Choroid plexus epithelial cell (primary cell): ENCODE results near the gene PITX1.
"Not testable (repeated sequence)": the region's sequence is repeated elsewhere in the genome, so short reads cannot be mapped to it uniquely, and the experiment has no call there.

ENCODE experiments used
- DNase-seq: peaks from one replicate; pipeline ENCODE4 v3.0.0-alpha.2; 2010; ENCODE audit warnings: low read depth
- H3K4me3 ChIP-seq: 2 replicates; pipeline ENCODE4 v1.5.1; 2011; ENCODE audit warnings: low read depth, mild to moderate bottlenecking, control low read depth, low read length, moderate library complexity
- CTCF ChIP-seq: conservative IDR thresholded peaks from 2 replicates; pipeline ENCODE4 v1.5.1; 2011; ENCODE audit warnings: low read depth, mild to moderate bottlenecking, control low read depth, inconsistent platforms, low read length, moderate library complexity

Gene PITX1

GRCh38 chr5:134995850-134996402, 38.1 kb downstream of the PITX1 start:
- no peak overlapping the region for H3K4me3 ChIP-seq
- no peak for TF ChIP-seq CTCF
- DNase-seq = no peak

- no peak for DNase-seq
- TF ChIP-seq CTCF = no peak
- H3K4me3 ChIP-seq = no peak overlapping the region
Observed at GRCh38 chr5:134994560-134995156, 39.4 kb downstream of the PITX1 start.

DNA sequence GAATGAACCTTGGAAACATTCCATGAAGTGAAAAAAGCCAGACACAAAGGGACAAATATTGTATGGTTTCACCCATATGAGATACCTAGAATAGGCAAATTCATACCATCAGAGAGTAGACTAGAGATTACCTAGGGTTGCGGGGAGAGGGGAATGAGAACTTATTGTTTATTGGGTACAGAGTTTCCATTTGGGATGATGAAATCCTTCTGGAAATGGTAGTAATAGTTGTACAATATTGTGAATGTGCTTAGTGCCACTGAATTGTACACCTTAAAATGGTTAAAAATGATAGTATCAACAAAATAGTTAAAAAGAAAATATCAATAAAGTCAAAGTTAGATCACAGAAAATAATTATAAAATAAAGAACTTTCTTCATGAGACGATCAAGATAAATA, 40.9 kb downstream of the PITX1 start:
- DNase-seq = no peak
- TF ChIP-seq CTCF = no peak
- H3K4me3 ChIP-seq = no peak overlapping the region

DNA sequence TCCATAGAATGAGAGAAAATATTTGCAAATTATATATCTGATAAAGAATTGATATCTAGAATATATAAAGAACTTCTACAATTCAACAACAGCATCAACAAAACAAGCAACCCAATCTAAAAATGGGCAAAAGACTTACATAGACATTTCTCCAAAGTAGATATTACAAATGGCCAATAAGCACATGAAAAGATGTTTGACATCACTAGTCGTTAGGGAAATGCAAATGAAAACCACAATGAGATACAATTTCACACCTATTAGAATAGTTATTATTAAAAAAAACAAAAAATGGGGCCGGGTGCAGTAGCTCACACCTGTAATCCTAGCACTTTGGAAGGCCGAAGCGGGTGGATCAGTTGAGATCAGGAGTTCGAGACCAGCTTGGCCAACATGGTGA, 41.9 kb downstream of the PITX1 start:
- TF ChIP-seq CTCF = no peak
- H3K4me3 ChIP-seq = no peak overlapping the region
- DNase-seq = peak; percentile 8

DNA sequence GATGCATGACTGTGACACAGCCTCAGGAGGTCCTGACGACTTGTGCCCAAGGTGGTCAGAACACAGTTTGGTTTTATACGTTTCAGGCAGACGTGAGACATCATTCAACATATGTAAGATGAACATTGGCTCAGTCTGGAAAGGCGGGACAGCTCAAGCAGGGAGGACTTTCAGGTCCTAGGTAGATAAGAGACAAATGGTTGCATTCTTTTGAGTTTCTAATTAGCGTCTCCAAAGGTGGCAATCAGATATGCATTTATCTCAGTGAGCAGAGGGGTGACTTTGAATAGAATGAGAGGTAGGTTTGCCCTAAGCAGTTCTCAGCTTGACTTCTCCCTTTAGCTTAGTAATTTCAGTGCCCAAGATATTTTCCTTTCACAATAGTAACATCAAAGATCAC, 43.8 kb downstream of the PITX1 start:
- not testable (repeated sequence) for H3K4me3 ChIP-seq, DNase-seq

DNA sequence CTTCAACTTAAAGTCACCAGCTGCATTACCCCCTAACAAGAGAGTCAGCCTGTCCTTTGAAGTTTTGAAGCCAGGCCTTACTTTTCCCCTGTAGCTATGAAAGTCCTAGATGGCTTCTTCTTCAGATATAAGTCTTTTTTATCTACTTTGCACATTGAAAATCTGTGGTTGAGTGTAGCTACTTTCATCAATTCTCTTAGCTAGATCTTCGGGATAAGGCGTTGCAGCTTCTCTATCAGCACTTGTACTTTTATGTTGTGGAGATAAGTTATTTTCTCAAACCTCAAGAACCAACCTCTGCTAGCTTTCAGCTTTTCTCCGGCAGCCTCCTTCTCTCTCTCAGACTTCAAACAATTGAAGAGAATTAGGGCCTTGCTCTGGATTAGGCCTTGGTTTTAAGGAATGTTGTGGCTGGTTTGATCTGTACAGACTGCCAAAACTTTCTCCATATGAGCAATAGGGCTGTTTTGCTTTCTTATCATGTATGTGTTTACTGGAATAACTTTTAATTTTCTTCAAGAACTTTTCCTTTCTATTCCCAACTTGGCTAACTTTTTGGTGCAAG, 44.7 kb downstream of the PITX1 start:
- peak; percentile 21 for DNase-seq
- no peak for TF ChIP-seq CTCF
- no peak overlapping the region for H3K4me3 ChIP-seq

- DNase-seq = peak; percentile 9
- H3K4me3 ChIP-seq = no peak overlapping the region
- no peak for TF ChIP-seq CTCF
Observed at GRCh38 chr5:134982230-134982629, 51.8 kb downstream of the PITX1 start.
